Measurements from ENCODE around the gene TNRC6A.

Gene TNRC6A

DNA sequence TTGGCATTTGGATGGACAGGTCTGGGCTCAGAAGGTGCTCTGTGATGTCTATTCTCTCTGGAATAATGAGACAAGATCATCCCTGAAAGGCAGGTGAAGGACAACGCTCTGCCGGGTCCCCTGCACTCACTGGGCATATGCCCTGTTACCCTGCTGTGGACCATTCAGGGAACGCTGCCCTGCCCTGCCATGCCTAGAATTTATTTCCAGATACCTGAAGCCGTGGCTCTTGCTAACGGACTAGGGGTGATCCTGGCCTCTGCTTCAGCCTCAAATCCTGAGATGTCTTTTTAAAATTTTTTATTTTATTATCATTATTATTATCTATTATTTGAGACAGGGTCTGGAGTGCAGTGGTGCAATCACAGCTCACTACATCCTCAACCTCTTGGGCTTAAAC, 120.2 kb downstream of the TNRC6A start:
- no peak for TF ChIP-seq CTCF (conservative IDR thresholded peaks at IDR 0.05; ENCODE audit: low read length)
- no peak for DNase-seq (ENCODE audit: low read depth)
- no peak overlapping the region for H3K4me3 ChIP-seq (ENCODE audit: low read length)

DNA sequence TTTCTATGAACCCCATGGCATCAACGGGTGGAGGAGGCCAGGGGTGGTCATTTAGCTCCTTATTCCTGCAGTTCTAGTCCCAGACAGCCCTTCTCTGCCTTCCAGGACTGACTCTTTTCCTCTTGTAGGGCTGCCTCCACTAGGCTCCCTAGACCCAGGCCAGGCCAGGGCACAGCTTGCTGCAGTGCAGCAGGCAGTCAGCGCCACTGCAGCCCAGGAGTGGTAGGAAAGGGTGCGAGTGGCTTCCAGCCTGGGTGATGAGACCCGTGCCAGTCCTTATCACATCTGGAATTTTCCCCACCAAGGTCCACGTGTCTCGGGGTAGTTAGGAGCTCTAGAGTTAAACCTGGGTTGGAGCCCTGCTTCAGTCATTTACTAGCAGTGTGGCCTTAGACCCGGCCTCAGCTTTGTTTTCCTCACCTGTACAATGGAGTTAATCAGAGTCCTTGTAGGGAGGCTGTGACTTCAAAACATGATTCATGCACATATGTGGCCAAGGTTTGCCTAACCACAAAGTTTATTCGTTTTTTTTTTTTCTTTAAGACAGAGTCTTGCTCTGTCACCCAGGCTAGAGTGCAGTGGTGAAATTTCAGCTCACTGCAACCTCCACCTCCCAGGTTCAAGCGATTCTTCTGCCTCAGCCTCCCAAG, 121.0 kb downstream of the TNRC6A start:
- DNase-seq (ENCODE audit: low read depth) = peak; percentile 49
- TF ChIP-seq CTCF (conservative IDR thresholded peaks at IDR 0.05; ENCODE audit: low read length) = no peak
- H3K4me3 ChIP-seq (ENCODE audit: low read length) = no peak overlapping the region

DNA sequence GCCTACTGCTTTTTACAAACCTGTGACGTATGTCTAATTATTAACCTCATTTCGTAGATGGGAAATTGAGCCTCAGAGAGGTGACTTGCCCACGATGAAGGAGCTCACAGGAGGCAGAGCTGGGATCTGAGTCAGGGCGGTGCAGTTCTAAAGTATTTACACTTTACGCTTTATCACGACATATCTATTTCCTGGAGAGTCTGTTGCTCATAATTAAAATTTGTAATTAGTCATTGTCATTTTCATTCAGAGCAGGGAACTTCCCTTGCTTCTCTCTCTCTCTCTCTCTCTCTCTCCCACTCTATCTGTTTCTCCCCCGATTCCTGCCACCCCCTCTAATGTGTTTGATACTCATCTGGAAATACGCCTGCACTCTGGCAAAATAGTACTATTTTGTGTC, 122.2 kb downstream of the TNRC6A start:
- DNase-seq (ENCODE audit: low read depth) = no peak
- no peak for TF ChIP-seq CTCF (conservative IDR thresholded peaks at IDR 0.05; ENCODE audit: low read length)
- no peak overlapping the region for H3K4me3 ChIP-seq (ENCODE audit: low read length)

DNA sequence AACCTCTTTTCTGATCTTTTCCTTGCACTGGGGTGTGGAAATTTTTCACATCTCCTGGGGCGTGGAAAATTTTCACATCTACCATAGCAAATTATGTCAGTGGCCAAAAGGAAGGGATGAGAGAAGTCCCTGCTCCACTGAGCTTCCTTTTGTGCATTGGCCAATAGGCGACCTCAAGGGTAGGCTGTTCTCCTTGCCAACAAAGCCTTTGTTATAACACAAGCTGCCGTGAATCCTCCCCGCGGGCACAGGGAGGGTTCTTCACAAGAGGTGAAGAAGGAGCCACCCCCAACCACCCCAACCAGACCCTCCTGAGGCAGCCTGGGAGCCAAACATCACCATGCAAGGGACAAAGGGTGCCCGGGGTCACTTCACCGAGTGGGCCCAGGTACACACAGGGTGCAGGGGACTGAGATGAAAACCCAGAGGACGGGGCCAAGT, 122.8 kb downstream of the TNRC6A start:
- no peak overlapping the region for H3K4me3 ChIP-seq (ENCODE audit: low read length)
- no peak for TF ChIP-seq CTCF (conservative IDR thresholded peaks at IDR 0.05; ENCODE audit: low read length)
- DNase-seq (ENCODE audit: low read depth) = no peak

DNA sequence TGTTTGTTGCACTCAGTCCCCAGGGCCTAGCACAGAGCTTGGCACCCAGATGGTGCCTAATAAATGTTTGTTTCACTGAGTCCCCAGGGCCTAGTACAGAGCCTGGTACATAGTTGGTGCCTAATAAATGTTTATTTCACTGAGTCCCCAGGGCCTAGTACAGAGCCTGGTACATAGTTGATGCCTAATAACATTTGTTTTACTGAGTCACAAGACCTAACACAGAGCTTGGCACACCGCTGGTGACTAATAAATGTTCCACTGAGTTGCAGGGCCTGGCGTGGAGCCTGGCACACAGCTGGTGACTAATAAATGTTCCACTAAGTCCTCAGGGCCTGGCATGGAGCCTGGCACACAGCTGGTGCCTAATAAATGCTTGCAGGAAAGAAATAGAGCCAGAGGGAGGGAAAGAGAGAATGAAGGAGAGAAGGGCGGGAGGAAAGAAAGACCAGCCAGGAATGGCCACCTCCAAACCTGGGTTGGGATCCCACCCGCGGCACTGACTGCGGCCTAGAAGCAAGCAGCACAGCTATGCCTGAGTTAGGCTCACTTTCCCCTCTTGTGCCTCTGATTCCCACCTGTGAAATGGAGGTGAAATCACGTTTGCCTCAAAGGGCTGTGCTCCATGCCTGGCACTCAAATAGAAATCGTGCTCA, 123.8 kb downstream of the TNRC6A start:
- TF ChIP-seq CTCF (conservative IDR thresholded peaks at IDR 0.05; ENCODE audit: low read length) = no peak
- DNase-seq (ENCODE audit: low read depth) = no peak
- no peak overlapping the region for H3K4me3 ChIP-seq (ENCODE audit: low read length)

DNA sequence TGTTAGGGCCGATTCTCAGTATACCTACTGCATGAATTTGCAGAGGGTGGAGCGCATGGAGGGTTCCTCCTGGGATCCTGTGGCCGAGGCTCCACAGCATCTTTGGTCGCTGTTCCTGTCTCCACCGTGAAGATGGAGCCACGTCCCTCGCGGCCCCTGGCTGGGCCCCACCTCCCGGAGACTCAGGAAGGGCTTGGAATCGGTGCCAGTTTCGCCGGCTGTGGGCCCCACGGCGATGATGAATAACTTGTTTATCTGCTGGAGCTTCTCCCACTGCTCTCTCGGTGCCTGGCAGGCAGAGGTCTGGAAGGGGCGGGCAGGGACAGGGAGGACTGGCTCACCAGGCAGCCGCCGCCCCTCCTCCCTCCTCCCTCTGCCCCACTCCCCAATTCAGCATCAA, 124.4 kb downstream of the TNRC6A start:
- no peak overlapping the region for H3K4me3 ChIP-seq (ENCODE audit: low read length)
- DNase-seq (ENCODE audit: low read depth) = peak; percentile 25
- TF ChIP-seq CTCF (conservative IDR thresholded peaks at IDR 0.05; ENCODE audit: low read length) = no peak

- TF ChIP-seq CTCF (conservative IDR thresholded peaks at IDR 0.05; ENCODE audit: low read length) = no peak
- no peak overlapping the region for H3K4me3 ChIP-seq (ENCODE audit: low read length)
- no peak for DNase-seq (ENCODE audit: low read depth)
Measured at GRCh38 chr16:24854607-24855171, 125.2 kb downstream of the TNRC6A start.
